Panc1 (cell line): ENCODE data around the gene MACROD1. TPM values are rescaled to one million over a fixed set of nuclear protein-coding genes. Genes with fewer than 3 reads are reported as not detected.

Experiments
- ATAC-seq: fragments of 200-7000 bp; cut with Tn5 transposase; 2 replicates; pipeline ENCODE4 v1.9.1; 2020; ENCODE audit warnings: mild to moderate bottlenecking, moderate library complexity
- BruUV-seq: library from RNA; stranded (reverse); fragments of 400-500 nt; replicated peaks from 2 replicates; lab custom pipeline; 2021; lab: Mats Ljungman, UMichigan
- CTCF ChIA-PET: fragments of 300-600 bp; sonication (Branson Sonifier 250); formaldehyde crosslinking; loops from one replicate; lab custom pipeline; 2022; ENCODE audit warnings: antibody characterized with exemption; lab: Charles Lee
- POLR2A ChIA-PET: fragments of 300-600 bp; sonication (Branson Sonifier 250); formaldehyde crosslinking; loops from one replicate; lab custom pipeline; 2022; ENCODE audit warnings: antibody characterized with exemption; lab: Charles Lee
- DNase-seq: peaks from one replicate; pipeline ENCODE4 v3.0.0-alpha.2; 2010; ENCODE audit warnings: low read depth, low spot score
- H3K27ac ChIP-seq: 2 replicates; pipeline ENCODE4 v1.5.1; 2011; ENCODE audit warnings: mild to moderate bottlenecking, low read length, inconsistent platforms
- H3K27me3 ChIP-seq: fragments of 200-500 bp; sonication (Bioruptor generic); 2 replicates; pipeline ENCODE4 v1.6.0; 2014; ENCODE audit warnings: low read length, inconsistent platforms; ENCODE audit not compliant: control insufficient read depth, insufficient read depth
- H3K36me3 ChIP-seq: fragments of 200-500 bp; sonication (Bioruptor generic); 2 replicates; pipeline ENCODE4 v1.5.1; 2014; ENCODE audit warnings: inconsistent platforms, mild to moderate bottlenecking, low read length, moderate library complexity; ENCODE audit not compliant: control insufficient read depth, insufficient read depth
- H3K4me1 ChIP-seq: 2 replicates; pipeline ENCODE4 v1.5.1; 2011; ENCODE audit warnings: inconsistent platforms, mild to moderate bottlenecking, low read length, moderate library complexity; ENCODE audit not compliant: control insufficient read depth, insufficient read depth
- H3K4me3 ChIP-seq, 2 experiments: 2 replicates each; pipeline ENCODE4 v1.5.1; 2011 to 2012; ENCODE audit warnings: low read depth in 2 of 2, low read length in 2 of 2, mild to moderate bottlenecking in 2 of 2, inconsistent platforms in 1 of 2, moderate library complexity in 1 of 2
- H3K9me3 ChIP-seq: fragments of 200-500 bp; sonication (Bioruptor generic); 2 replicates; pipeline ENCODE4 v1.5.1; 2014; ENCODE audit warnings: low read depth, mild to moderate bottlenecking, inconsistent platforms, low read length, moderate library complexity; ENCODE audit not compliant: control insufficient read depth, insufficient read depth
- CTCF ChIP-seq: fragments of 450-650 bp; IDR thresholded peaks from 2 replicates; pipeline ENCODE4 v1.5.1; 2017; ENCODE audit warnings: mild to moderate bottlenecking
- POLR2AphosphoS5 ChIP-seq: IDR thresholded peaks from 2 replicates; pipeline ENCODE4 v1.6.1; 2012; ENCODE audit warnings: mild to moderate bottlenecking, low read depth, low read length, moderate library complexity
- REST ChIP-seq, 2 experiments: IDR thresholded peaks; 2 replicates each; pipeline ENCODE4 v1.6.1; 2011 to 2012; ENCODE audit warnings: low read depth in 2 of 2, control low read depth in 1 of 2, low read length in 1 of 2, mild to moderate bottlenecking in 1 of 2, moderate library complexity in 1 of 2; ENCODE audit not compliant: insufficient read depth in 1 of 2
- SIN3A ChIP-seq: IDR thresholded peaks from 2 replicates; pipeline ENCODE4 v1.6.1; 2012; ENCODE audit warnings: low read depth, mild to moderate bottlenecking, low read length, moderate library complexity, borderline replicate concordance; ENCODE audit not compliant: insufficient read depth
- TCF7L2 ChIP-seq: IDR thresholded peaks from 2 replicates; pipeline ENCODE4 v1.6.1; 2011; ENCODE audit warnings: mild to moderate bottlenecking, low read depth, low read length, inconsistent platforms
- in situ Hi-C: cut with HindIII; loops from 2 replicates; pipeline ENCODE4 v1.10.0; 2016; ENCODE audit warnings: low sequenced_read_pairs, low pct_unique_long_range_greater_than_20kb
- intact Hi-C: fragments of 100-400 bp; cut with micrococcal nuclease; formaldehyde crosslinking; loops from one replicate; pipeline ENCODE4 v1.10.0; 2022; ENCODE audit not compliant: unreplicated experiment
- total RNA-seq: library from RNA; stranded (reverse); gene quantifications from one replicate; pipeline ENCODE4 v1.2.1, GENCODE V29; 2021; ENCODE audit not compliant: unreplicated experiment

Gene MACROD1
- total RNA-seq, 1 experiment from 2014 or later, result 16.8 TPM

- Histone ChIP-seq H3K36me3 (no peaks in the 10 kb centered on the region), H3K4me1 (peaks cover 14% of the 10 kb centered on the region), H3K27me3 (no peaks in the 10 kb centered on the region), H3K9me3 (no peaks in the 10 kb centered on the region), H3K27ac (no peak overlapping the region), H3K4me3 (no peak overlapping the region)
- intact Hi-C loops, result no loop called here
- ChIA-PET CTCF (no interaction called here), POLR2A (no interaction called here)
- TF ChIP-seq SIN3A, result no peak
- no peak for TF ChIP-seq REST (IDR thresholded peaks at IDR 0.05; ENCODE audit: insufficient read depth in 1 of 2, low read depth in 2 of 2, low read length in 1 of 2)
- no peak for TF ChIP-seq CTCF
- no peak for TF ChIP-seq TCF7L2
- no peak for TF ChIP-seq POLR2AphosphoS5
- in situ Hi-C loops, result no loop called here
- DNase-seq, result no peak
- no peak for ATAC-seq
- no TSS peak for BruUV-seq
These were observed 144.2 kb downstream of the MACROD1 start for GRCh38 chr11:64021757-64022093.

DNA sequence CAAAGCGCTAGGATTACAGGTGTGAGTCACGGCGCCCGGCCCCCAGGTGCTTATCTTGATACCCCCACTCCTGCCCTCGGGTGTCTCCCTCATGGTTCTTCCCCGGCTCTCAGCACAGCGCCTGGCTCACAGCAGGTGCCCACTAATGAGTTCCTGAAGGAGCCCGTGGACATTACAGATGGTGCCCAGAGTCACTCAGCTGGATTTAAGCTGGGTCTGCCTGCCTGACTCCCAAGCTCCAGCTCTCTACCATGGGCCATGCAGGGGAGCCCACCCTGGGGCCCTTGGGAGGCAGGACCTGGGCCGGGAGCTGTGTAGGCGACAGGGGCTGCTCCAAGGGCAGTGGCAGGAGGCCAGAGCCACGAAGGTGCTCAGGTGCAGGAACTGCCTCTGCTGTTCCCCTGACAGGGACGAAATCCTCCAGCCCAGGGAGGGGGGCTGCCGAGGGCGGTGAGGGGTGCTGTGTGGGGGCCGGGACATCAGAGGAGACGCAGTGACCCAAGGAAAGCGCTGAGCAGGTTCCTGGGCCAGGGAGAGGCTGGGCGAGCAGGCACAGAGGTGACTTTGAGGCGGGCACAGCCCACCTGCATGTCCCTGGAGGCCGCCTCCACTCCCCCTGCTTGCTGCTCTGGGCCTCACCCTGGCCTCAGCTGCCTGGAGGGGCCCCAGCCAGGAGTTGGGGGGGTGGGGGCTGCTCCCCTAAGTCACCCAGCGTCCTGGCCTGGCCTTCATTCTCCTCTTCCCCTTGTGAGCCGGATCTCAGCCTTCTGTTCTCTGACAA, 144.7 kb downstream of the MACROD1 start:
- no TSS peak for BruUV-seq
- Histone ChIP-seq H3K27me3 (no peaks in the 10 kb centered on the region), H3K27ac (no peak overlapping the region), H3K4me3 (no peak overlapping the region), H3K36me3 (no peaks in the 10 kb centered on the region), H3K9me3 (no peaks in the 10 kb centered on the region), H3K4me1 (peaks cover 14% of the 10 kb centered on the region)
- ATAC-seq (no peak), DNase-seq (no peak)
- TF ChIP-seq CTCF, result no peak
- TF ChIP-seq POLR2AphosphoS5, result no peak
- TF ChIP-seq REST (IDR thresholded peaks at IDR 0.05; ENCODE audit: insufficient read depth in 1 of 2, low read depth in 2 of 2, low read length in 1 of 2), result no peak
- no peak for TF ChIP-seq TCF7L2
- no peak for TF ChIP-seq SIN3A
- in situ Hi-C loops, result no loop called here
- intact Hi-C loops, result no loop called here
- ChIA-PET POLR2A (no interaction called here), CTCF (no interaction called here)
